SJSA1 (cell line): ENCODE data around the gene WNK2. TPM values are rescaled to one million over a fixed set of nuclear protein-coding genes. Genes with fewer than 3 reads are reported as not detected.

Experiments used
- DNase-seq, 2 experiments: peaks; one replicate each; pipeline ENCODE4 v3.0.0-alpha.2; 2015 to 2020; ENCODE audit warnings: low spot score in 2 of 2, low read depth in 1 of 2
- H3K27ac ChIP-seq: fragments of 250-450 bp; sonication (Bioruptor Pico); 2 replicates; pipeline ENCODE4 v1.5.1; 2020; ENCODE audit warnings: mild to moderate bottlenecking, moderate library complexity
- H3K27me3 ChIP-seq: fragments of 250-450 bp; sonication (Bioruptor Pico); replicated peaks from 2 replicates; pipeline ENCODE4 v1.5.1; 2020; ENCODE audit warnings: mild to moderate bottlenecking, moderate library complexity
- H3K36me3 ChIP-seq: fragments of 250-450 bp; sonication (Bioruptor Pico); 2 replicates; pipeline ENCODE4 v1.5.1; 2020; ENCODE audit warnings: mild to moderate bottlenecking
- H3K4me1 ChIP-seq: fragments of 250-450 bp; sonication (Bioruptor Pico); replicated peaks from 2 replicates; pipeline ENCODE4 v1.6.1; 2021; ENCODE audit warnings: mild to moderate bottlenecking
- H3K4me3 ChIP-seq: fragments of 250-450 bp; sonication (Bioruptor Pico); 2 replicates; pipeline ENCODE4 v1.5.1; 2020; ENCODE audit warnings: mild to moderate bottlenecking
- H3K9me3 ChIP-seq: fragments of 250-450 bp; sonication (Bioruptor Pico); replicated peaks from 2 replicates; pipeline ENCODE4 v1.5.1; 2020; ENCODE audit warnings: mild to moderate bottlenecking
- total RNA-seq: library from RNA; depleted of rRNA; stranded (reverse); fragments of >200 nt; shearing (Covaris generic); gene quantifications from 2 replicates; pipeline ENCODE4 v1.2.3, GENCODE V29; 2014

The WNK2 gene
- total RNA-seq, 1 experiment from 2014 or later: not detected

GRCh38 chr9:93193388-93194220, 9.7 kb downstream of the WNK2 start:
- Histone ChIP-seq H3K4me1 (no peaks in the 10 kb centered on the region), H3K36me3 (no peaks in the 10 kb centered on the region), H3K9me3 (no peaks in the 10 kb centered on the region), H3K27ac (no peak overlapping the region), H3K27me3 (peaks cover 3% of the 10 kb centered on the region; the same call in 1 of the 2 replicates), H3K4me3 (no peak overlapping the region)
- no peak for DNase-seq

- Histone ChIP-seq H3K9me3 (no peaks in the 10 kb centered on the region), H3K27ac (no peak overlapping the region), H3K27me3 (peaks cover 3% of the 10 kb centered on the region; the same call in 1 of the 2 replicates), H3K36me3 (no peaks in the 10 kb centered on the region), H3K4me3 (no peak overlapping the region), H3K4me1 (no peaks in the 10 kb centered on the region)
- no peak for DNase-seq
Observed at GRCh38 chr9:93194221-93194625, 10.3 kb downstream of the WNK2 start.

- no peak for DNase-seq
- Histone ChIP-seq H3K4me3 (no peak overlapping the region), H3K36me3 (no peaks in the 10 kb centered on the region), H3K27me3 (peaks cover 3% of the 10 kb centered on the region; the same call in 1 of the 2 replicates), H3K27ac (no peak overlapping the region), H3K9me3 (no peaks in the 10 kb centered on the region), H3K4me1 (no peaks in the 10 kb centered on the region)
Observed at GRCh38 chr9:93194641-93195040, 10.7 kb downstream of the WNK2 start.

GRCh38 chr9:93196096-93197055, 12.4 kb downstream of the WNK2 start:
- DNase-seq: no peak
- H3K9me3 ChIP-seq: no peaks in the 10 kb centered on the region
- H3K27ac ChIP-seq: no peak overlapping the region
- no peaks in the 10 kb centered on the region for H3K36me3 ChIP-seq
- peaks cover 3% of the 10 kb centered on the region; the same call in 1 of the 2 replicates for H3K27me3 ChIP-seq
- H3K4me1 ChIP-seq: no peaks in the 10 kb centered on the region
- H3K4me3 ChIP-seq: no peak overlapping the region

GRCh38 chr9:93197670-93198069, 13.7 kb downstream of the WNK2 start:
- H3K4me1 ChIP-seq: no peaks in the 10 kb centered on the region
- H3K36me3 ChIP-seq: no peaks in the 10 kb centered on the region
- H3K27ac ChIP-seq: no peak overlapping the region
- no peak for DNase-seq
- H3K9me3 ChIP-seq: no peaks in the 10 kb centered on the region
- peaks cover 3% of the 10 kb centered on the region; the same call in 1 of the 2 replicates for H3K27me3 ChIP-seq
- H3K4me3 ChIP-seq: no peak overlapping the region

GRCh38 chr9:93198117-93198837, 14.3 kb downstream of the WNK2 start:
- no peak overlapping the region for H3K4me3 ChIP-seq
- peaks cover 3% of the 10 kb centered on the region; the same call in 1 of the 2 replicates for H3K27me3 ChIP-seq
- H3K36me3 ChIP-seq: no peaks in the 10 kb centered on the region
- H3K4me1 ChIP-seq: no peaks in the 10 kb centered on the region
- no peak overlapping the region for H3K27ac ChIP-seq
- H3K9me3 ChIP-seq: no peaks in the 10 kb centered on the region
- no peak for DNase-seq

- Histone ChIP-seq H3K9me3 (no peaks in the 10 kb centered on the region), H3K27ac (no peak overlapping the region), H3K4me1 (no peaks in the 10 kb centered on the region), H3K27me3 (peaks cover 3% of the 10 kb centered on the region; the same call in 1 of the 2 replicates), H3K36me3 (no peaks in the 10 kb centered on the region), H3K4me3 (no peak overlapping the region)
- DNase-seq: no peak
Observed at GRCh38 chr9:93198838-93199625, 15.1 kb downstream of the WNK2 start.

GRCh38 chr9:93200449-93200742, 16.5 kb downstream of the WNK2 start:
- Histone ChIP-seq H3K4me1 (no peaks in the 10 kb centered on the region), H3K27ac (no peak overlapping the region), H3K9me3 (no peaks in the 10 kb centered on the region), H3K36me3 (no peaks in the 10 kb centered on the region), H3K4me3 (no peak overlapping the region), H3K27me3 (no peaks in the 10 kb centered on the region)
- no peak for DNase-seq

GRCh38 chr9:93200989-93201334, 17.0 kb downstream of the WNK2 start:
- H3K36me3 ChIP-seq: no peaks in the 10 kb centered on the region
- no peaks in the 10 kb centered on the region for H3K27me3 ChIP-seq
- no peaks in the 10 kb centered on the region for H3K4me1 ChIP-seq
- no peak for DNase-seq
- no peaks in the 10 kb centered on the region for H3K9me3 ChIP-seq
- H3K27ac ChIP-seq: no peak overlapping the region
- H3K4me3 ChIP-seq: no peak overlapping the region

- DNase-seq: no peak
- no peak overlapping the region for H3K4me3 ChIP-seq
- H3K36me3 ChIP-seq: no peaks in the 10 kb centered on the region
- no peak overlapping the region for H3K27ac ChIP-seq
- H3K4me1 ChIP-seq: no peaks in the 10 kb centered on the region
- H3K27me3 ChIP-seq: no peaks in the 10 kb centered on the region
- no peaks in the 10 kb centered on the region for H3K9me3 ChIP-seq
Observed at GRCh38 chr9:93203026-93203717, 19.2 kb downstream of the WNK2 start.

GRCh38 chr9:93203718-93204469, 20.0 kb downstream of the WNK2 start:
- no peak overlapping the region for H3K27ac ChIP-seq
- no peaks in the 10 kb centered on the region for H3K36me3 ChIP-seq
- no peaks in the 10 kb centered on the region for H3K9me3 ChIP-seq
- no peaks in the 10 kb centered on the region for H3K4me1 ChIP-seq
- no peak for DNase-seq
- H3K4me3 ChIP-seq: no peak overlapping the region
- H3K27me3 ChIP-seq: no peaks in the 10 kb centered on the region

GRCh38 chr9:93204470-93205043, 20.6 kb downstream of the WNK2 start:
- no peak for DNase-seq
- Histone ChIP-seq H3K27ac (no peak overlapping the region), H3K4me3 (no peak overlapping the region), H3K27me3 (no peaks in the 10 kb centered on the region), H3K36me3 (no peaks in the 10 kb centered on the region), H3K9me3 (no peaks in the 10 kb centered on the region), H3K4me1 (no peaks in the 10 kb centered on the region)
